SK-N-SH (cell line): Measurements from ENCODE around the gene OPA3.

ENCODE experiments used
- EP300 ChIP-seq, 2 experiments: IDR thresholded peaks; 2 replicates each; pipeline versions ENCODE4 v1.4.0 to v1.6.1; 2012; ENCODE audit warnings: borderline replicate concordance in 1 of 2, low read depth in 1 of 2, low read length in 1 of 2
- GABPA ChIP-seq: IDR thresholded peaks from 2 replicates; pipeline ENCODE4 v1.4.0; 2012; ENCODE audit warnings: low read depth, mild to moderate bottlenecking
- JUND ChIP-seq: IDR thresholded peaks from 2 replicates; pipeline ENCODE4 v1.4.0; 2012
- TF ChIP-seq, protein P1 (sequence below): IDR thresholded peaks from 2 replicates; pipeline ENCODE4 v1.4.0; 2012; ENCODE audit warnings: low read depth

DNA sequence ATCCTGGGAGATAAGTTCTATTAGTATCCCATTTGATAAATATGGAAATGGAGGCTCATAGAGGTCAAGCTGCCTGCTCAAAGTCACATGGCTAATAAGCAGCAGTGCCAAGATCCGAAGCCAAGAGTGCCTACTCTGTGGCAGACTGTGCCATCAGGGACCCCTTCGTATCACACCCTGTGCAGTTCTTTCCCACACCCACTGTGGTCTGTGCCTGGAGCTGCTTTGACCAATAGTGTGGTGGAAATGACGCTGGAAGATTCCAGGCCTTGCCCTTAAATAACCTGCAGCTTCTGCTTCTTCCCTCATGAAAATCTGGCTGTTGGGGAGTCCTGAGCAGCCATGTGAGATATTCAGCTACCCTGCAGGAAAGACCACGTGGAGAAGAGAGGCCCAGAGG is 10.1 kb downstream of the OPA3 start:
- no peak for TF ChIP-seq JUND
- no peak for TF ChIP-seq EP300 (IDR thresholded peaks at IDR 0.05; ENCODE audit: borderline replicate concordance in 1 of 2, low read depth in 1 of 2, low read length in 1 of 2)
- TF ChIP-seq, protein P1, sequence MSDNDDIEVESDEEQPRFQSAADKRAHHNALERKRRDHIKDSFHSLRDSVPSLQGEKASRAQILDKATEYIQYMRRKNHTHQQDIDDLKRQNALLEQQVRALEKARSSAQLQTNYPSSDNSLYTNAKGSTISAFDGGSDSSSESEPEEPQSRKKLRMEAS = no peak
- no peak for TF ChIP-seq GABPA
